ENCODE results near the gene PSMB3.

GRCh38 chr17:38766341-38766740 is 13.8 kb downstream of the PSMB3 start:
- TF ChIP-seq CTCF (IDR thresholded peaks at IDR 0.05), result no peak
- TF ChIP-seq POLR2A (IDR thresholded peaks at IDR 0.05), result no peak

Measured in right lobe of liver (tissue), 4 donors.